Activated CD8-positive, alpha-beta T cell treated with anti-CD3 and anti-CD28 coated beads, Interleukin-2, amount 10 ng/mL, durations not matched to agents 7 days and 5 days (primary cell): ENCODE results near the gene PAWR. TPM values are rescaled to one million over a fixed set of nuclear protein-coding genes. Genes with fewer than 3 reads are reported as not detected.
"Not testable (repeated sequence)": the region's sequence is repeated elsewhere in the genome, so short reads cannot be mapped to it uniquely, and the experiment has no call there.

Source experiments
- ATAC-seq: fragments of 150-1000 bp; cut with Tn5 transposase; one replicate; pipeline ENCODE4 v1.10.0; 2021; ENCODE audit warnings: moderate library complexity
- CTCF ChIA-PET: fragments of 350-600 bp; sonication (Branson Sonifier 250); formaldehyde crosslinking; loops from one replicate; lab custom pipeline; 2021; ENCODE audit warnings: antibody characterized with exemption; lab: Charles Lee
- POLR2A ChIA-PET: fragments of 350-600 bp; sonication (Branson Sonifier 250); formaldehyde crosslinking; loops from one replicate; lab custom pipeline; 2021; ENCODE audit warnings: antibody characterized with exemption; lab: Charles Lee
- DNase-seq: peaks from one replicate; pipeline ENCODE4 v3.0.0-alpha.2; 2020
- H3K27ac Mint-ChIP-seq: one replicate; pipeline ENCODE4 v1.8.0; 2021; ENCODE audit warnings: mild to moderate bottlenecking, mixed read lengths
- H3K27me3 Mint-ChIP-seq: one replicate; pipeline ENCODE4 v1.8.0; 2021; ENCODE audit warnings: low read depth, mixed read lengths
- H3K36me3 Mint-ChIP-seq: one replicate; pipeline ENCODE4 v1.8.0; 2021; ENCODE audit warnings: low read depth, mixed read lengths
- H3K4me1 Mint-ChIP-seq: one replicate; pipeline ENCODE4 v1.8.0; 2021; ENCODE audit warnings: low read depth, mixed read lengths
- H3K4me3 Mint-ChIP-seq: one replicate; pipeline ENCODE4 v1.8.0; 2021; ENCODE audit warnings: mild to moderate bottlenecking, mixed read lengths
- H3K9me3 Mint-ChIP-seq: one replicate; pipeline ENCODE4 v1.8.0; 2022; ENCODE audit warnings: mixed read lengths; ENCODE audit not compliant: insufficient read depth
- total RNA-seq, 2 experiments: library from RNA; stranded (reverse); gene quantifications; one replicate each; pipeline ENCODE4 v1.2.3, GENCODE V29; 2021

PAWR gene
- total RNA-seq, 2 experiments from 2014 or later: 6.2 to 6.5 TPM

DNA sequence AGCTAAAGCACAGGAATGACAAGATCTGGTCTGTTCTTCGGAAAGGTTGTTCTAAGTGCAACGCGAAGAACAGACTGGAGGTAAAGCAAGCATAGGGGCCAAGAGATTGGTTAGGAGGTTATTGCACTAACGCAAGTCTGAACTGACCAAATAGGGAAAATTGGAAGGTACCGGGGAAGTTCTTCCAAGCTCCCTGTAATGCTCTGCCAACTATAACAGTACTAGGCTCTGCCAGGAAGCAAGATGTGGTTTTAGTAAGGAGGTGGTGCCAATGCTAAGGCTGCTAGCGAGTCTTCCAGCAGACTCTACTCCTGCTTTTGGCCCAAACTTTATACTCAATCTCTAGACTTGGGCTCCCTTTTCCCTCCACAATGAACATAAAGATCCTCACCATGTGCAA is 138.6 kb downstream of the PAWR start:
- ATAC-seq (no peak), DNase-seq (no peak)
- H3K4me3 Mint-ChIP-seq: no peak overlapping the region
- no peak overlapping the region for H3K27ac Mint-ChIP-seq
- no peaks in the 10 kb centered on the region for H3K4me1 Mint-ChIP-seq
- H3K9me3 Mint-ChIP-seq: no peaks in the 10 kb centered on the region
- CTCF ChIA-PET: no interaction called here
- H3K27me3 Mint-ChIP-seq: peaks cover 3% of the 10 kb centered on the region
- H3K36me3 Mint-ChIP-seq: no peaks in the 10 kb centered on the region
- POLR2A ChIA-PET: no interaction called here

DNA sequence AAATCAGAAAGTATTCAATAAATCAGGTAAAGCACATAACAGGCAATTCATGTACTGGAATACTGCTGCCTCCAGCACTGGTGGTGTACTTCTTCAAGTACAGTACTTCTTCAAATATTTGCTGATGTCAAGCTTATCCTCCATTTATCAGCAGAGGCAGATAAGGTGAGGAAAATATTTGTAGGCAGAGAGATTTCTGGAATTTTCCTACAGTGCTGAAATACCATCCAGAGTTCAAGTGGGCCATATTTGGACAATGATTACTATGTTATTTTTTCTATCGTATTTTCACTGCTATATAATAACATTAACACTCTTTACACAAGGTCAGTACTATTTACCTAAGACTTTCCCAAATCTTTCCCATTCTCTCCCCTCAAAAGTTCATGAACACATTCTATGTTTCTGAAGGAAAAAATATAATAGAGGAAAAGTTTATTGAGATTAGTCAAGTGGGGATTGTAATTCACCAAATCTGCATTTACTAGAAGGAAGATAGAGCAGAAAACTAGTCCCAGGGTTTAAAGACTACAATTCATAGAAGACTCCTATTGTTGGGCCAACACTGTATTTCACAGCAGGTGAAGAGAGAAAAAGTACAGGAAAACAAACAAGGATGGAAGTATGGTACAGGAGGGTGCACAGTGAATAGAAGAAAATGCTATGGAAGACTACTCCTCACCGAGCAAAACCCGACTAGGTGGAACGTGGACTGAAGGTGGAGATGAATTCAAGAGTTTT is 141.1 kb downstream of the PAWR start:
- CTCF ChIA-PET: no interaction called here
- ATAC-seq (no peak), DNase-seq (no peak)
- Mint-ChIP-seq H3K27me3 (peaks cover 3% of the 10 kb centered on the region), H3K36me3 (no peaks in the 10 kb centered on the region), H3K4me1 (no peaks in the 10 kb centered on the region), H3K4me3 (no peak overlapping the region), H3K27ac (no peak overlapping the region), H3K9me3 (no peaks in the 10 kb centered on the region)
- POLR2A ChIA-PET: no interaction called here

DNA sequence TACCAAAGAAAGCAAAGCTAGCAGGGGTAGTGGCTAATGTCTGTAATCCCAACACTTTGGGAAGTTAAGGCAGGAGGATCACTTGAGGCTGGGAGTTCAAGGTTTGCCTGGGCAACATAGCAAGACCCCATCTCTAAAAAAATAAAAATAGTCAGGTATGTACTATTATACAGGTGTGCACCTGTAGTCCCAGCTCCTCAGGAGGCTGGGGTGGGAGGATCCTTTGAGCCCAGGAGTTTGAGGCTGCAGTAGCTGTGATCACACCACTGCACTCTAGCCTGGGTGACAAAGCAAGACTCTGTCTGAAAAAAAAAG is 142.2 kb downstream of the PAWR start:
- no peaks in the 10 kb centered on the region for H3K9me3 Mint-ChIP-seq
- DNase-seq: no peak
- no peaks in the 10 kb centered on the region for H3K4me1 Mint-ChIP-seq
- no peak overlapping the region for H3K4me3 Mint-ChIP-seq
- CTCF ChIA-PET: interaction anchor here (1.9 kb wide), 1 partner anchor 190 kb away, joined by 9 read pairs; no protein-coding TSS in a partner anchor
- peaks cover 3% of the 10 kb centered on the region for H3K27me3 Mint-ChIP-seq
- ATAC-seq: no peak
- no peak overlapping the region for H3K27ac Mint-ChIP-seq
- POLR2A ChIA-PET: no interaction called here
- H3K36me3 Mint-ChIP-seq: no peaks in the 10 kb centered on the region

DNA sequence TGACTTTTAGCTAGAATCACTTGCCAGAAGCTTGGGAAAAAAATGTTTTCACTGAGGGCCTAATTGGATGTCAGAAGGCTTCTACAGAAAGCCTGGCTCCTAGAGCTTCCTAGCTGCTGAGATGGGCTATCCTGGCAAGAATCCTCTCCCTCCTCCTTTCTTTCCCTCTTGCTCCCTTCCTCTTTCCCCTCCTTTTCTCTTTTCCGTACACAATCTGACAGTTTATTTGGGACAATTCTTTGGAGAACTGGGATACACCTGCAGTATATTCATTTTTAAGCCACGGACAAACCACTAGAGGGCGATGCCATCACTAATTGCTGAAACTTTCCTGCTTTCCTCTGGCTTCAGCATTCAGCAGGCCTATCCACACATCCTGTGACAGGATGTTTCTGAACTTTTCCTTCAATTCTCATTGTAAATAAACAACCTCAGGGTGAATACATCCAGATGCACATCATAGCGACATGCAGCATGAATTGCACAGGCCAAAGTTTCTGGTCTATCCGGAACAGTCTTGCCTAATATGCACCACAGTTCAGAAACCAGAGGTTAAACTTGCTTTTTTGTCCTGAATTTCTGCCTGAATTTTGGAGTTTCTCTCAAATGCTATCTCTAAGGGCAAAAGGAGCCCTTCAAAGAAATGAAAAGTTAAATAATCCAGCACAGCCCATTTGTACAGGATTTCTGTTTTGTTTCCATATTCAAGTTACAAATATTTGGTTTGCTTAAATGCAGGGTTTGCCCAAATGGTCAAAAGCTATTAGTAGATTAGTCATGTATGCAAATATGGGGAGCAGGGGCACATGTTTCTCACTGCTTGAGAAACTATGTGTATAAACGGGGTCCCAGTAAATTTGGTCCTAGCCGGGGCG is 142.8 kb downstream of the PAWR start:
- Mint-ChIP-seq H3K4me3 (no peak overlapping the region), H3K9me3 (no peaks in the 10 kb centered on the region), H3K27me3 (peaks cover 3% of the 10 kb centered on the region), H3K27ac (no peak overlapping the region), H3K36me3 (no peaks in the 10 kb centered on the region), H3K4me1 (no peaks in the 10 kb centered on the region)
- ChIA-PET CTCF (interaction anchor here (1.0 to 1.9 kb wide), 3 partner anchors 189 to 639 kb away, joined by 3 to 9 read pairs (median 6); no protein-coding TSS in a partner anchor), POLR2A (no interaction called here)
- DNase-seq (peak; percentile 38), ATAC-seq (no peak)

DNA sequence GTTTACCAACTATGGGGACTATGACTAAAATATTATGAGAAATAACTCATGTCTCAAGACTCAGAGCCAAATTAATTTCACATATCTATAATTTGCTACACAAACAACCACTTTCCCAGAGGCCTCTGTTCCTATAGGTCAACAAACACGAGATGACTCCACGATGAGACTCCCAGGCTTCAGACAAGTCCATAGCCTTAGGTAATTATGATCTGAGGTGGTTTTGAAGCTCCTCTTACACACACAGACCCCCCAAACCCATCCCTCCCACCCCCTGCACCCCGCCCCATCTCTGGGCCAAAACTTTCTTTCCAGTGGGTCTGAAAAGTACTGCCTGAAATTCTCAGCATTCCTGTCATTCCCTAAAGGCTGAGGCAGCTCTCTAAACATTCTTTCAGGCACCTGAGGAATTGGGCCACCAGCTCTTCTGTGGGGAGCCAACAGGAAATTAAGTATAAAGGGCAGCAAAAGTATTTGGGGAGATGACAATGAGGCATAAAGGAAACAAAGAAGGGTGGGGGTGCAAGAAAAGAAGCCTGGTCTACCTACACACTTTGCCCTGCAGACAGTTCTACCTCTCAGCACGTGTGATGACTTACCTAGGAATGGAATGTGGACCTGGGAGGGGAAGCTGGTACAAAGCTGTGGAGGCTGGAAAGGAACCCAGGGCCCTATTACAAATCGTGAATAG is 143.6 kb downstream of the PAWR start:
- CTCF ChIA-PET: interaction anchor here (0.8 to 1.9 kb wide), 4 partner anchors 11 to 640 kb away, joined by 3 to 9 read pairs (median 5); no protein-coding TSS in a partner anchor
- ATAC-seq (no peak), DNase-seq (no peak)
- Mint-ChIP-seq H3K27me3 (peaks cover 3% of the 10 kb centered on the region), H3K27ac (no peak overlapping the region), H3K4me1 (no peaks in the 10 kb centered on the region), H3K36me3 (no peaks in the 10 kb centered on the region), H3K9me3 (no peaks in the 10 kb centered on the region), H3K4me3 (no peak overlapping the region)
- POLR2A ChIA-PET: no interaction called here

DNA sequence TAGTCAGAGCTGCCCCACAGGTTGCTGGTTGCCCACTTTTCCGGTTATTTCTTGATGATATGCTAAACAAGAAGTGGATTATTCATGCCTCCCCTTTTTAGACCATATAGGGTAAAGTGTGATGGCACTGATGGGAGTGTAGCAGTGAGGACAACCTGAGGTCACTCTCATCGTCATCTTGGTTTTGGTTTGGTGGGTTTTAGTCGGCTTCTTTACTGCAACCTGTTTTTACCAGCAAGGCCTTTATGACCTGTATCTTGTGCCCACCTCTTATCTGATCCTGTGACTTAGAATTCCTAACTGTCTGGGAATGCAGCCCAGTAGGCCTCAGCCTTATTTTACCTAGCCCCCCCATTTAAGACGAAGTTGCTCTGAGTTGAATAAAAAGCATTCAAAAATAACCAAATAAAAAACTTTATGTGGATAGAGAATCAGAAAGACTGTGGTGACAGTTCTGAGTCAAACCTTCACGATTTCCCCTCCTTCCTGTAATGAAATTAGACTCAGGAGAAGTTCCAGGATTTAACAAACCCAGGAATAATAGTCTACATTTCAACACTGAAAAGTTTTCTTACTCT is 144.2 kb downstream of the PAWR start:
- Mint-ChIP-seq H3K4me3 (no peak overlapping the region), H3K36me3 (no peaks in the 10 kb centered on the region), H3K9me3 (no peaks in the 10 kb centered on the region), H3K27me3 (peaks cover 3% of the 10 kb centered on the region), H3K27ac (no peak overlapping the region), H3K4me1 (no peaks in the 10 kb centered on the region)
- ATAC-seq (no peak), DNase-seq (no peak)
- ChIA-PET CTCF (interaction anchor here (0.8 to 1.9 kb wide), 3 partner anchors 10 to 641 kb away, joined by 4 to 9 read pairs (median 6); no protein-coding TSS in a partner anchor), POLR2A (no interaction called here)

DNA sequence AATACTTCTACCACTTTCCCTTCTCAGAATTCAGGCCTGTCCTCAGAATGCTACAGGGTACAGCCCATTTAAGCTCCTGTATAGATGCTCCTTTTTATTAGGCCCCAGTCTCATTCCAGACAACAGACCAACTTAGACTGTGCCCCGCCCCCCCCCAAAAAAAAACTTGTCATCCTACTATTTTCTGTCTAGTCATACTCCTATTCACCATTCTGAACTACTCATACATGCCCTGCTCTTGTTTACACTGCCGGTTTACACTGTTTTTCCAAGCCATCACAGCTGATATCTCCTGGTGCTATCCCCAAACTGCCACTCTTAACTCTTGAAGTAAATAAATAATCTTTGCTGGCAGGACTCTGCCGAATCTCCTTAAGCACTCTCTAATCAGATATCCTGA is 146.3 kb downstream of the PAWR start:
- H3K36me3 Mint-ChIP-seq, H3K4me1 Mint-ChIP-seq, H3K9me3 Mint-ChIP-seq, ATAC-seq, POLR2A ChIA-PET, DNase-seq, H3K4me3 Mint-ChIP-seq, H3K27ac Mint-ChIP-seq, H3K27me3 Mint-ChIP-seq, CTCF ChIA-PET: not testable (repeated sequence)

DNA sequence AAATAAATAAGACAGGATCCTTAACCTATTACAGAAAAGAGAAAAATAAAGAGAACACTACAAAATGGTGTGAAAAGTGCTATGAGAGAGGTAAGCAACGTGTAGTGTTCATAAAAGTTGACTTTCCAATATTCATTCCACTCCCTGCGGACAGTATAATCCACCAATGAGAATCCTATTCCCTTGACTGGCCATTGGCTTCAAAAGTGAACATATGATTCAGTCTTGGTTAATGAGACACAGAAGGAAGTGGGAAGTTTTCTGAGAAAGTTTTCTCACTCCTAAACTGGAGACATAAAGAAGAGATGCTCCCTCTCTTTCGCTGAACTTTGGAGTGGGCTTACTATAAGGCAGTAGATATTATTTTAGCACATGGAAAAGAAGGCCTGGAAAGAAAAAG is 153.1 kb downstream of the PAWR start:
- H3K4me3 Mint-ChIP-seq: no peak overlapping the region
- no peaks in the 10 kb centered on the region for H3K9me3 Mint-ChIP-seq
- ATAC-seq (no peak), DNase-seq (no peak)
- H3K4me1 Mint-ChIP-seq: no peaks in the 10 kb centered on the region
- no peaks in the 10 kb centered on the region for H3K36me3 Mint-ChIP-seq
- H3K27ac Mint-ChIP-seq: no peak overlapping the region
- CTCF ChIA-PET: no interaction called here
- no peaks in the 10 kb centered on the region for H3K27me3 Mint-ChIP-seq
- POLR2A ChIA-PET: no interaction called here

DNA sequence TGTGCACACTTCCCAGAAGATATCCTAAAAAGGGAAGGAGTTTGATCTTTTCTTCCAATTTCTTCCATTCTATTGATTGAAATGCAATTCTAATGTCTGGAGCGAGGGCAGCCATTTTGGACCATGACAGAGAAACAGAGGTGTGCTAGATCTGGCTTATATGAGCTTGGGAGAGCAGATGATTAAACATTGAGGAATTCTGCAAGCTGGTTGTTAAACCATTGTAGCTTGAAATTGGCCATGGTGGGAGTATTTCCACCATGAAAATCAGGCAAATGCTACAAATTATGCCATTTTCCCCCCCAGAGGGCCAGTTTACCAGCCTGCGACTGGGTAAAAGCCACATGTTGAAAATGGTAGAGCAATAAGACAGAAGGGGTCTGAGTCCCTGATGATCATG is 155.0 kb downstream of the PAWR start:
- ChIA-PET CTCF (interaction anchor here (1.1 kb wide), 1 partner anchor 11 kb away, joined by 4 read pairs; no protein-coding TSS in a partner anchor), POLR2A (no interaction called here)
- Mint-ChIP-seq H3K27ac (no peak overlapping the region), H3K4me3 (no peak overlapping the region), H3K36me3 (no peaks in the 10 kb centered on the region), H3K4me1 (no peaks in the 10 kb centered on the region), H3K9me3 (no peaks in the 10 kb centered on the region), H3K27me3 (no peaks in the 10 kb centered on the region)
- ATAC-seq: no peak
- no peak for DNase-seq
